Fibroblast of skin of right quadriceps (primary cell): ENCODE measurements around the gene WDR53.
"Not testable (repeated sequence)": the region's sequence is repeated elsewhere in the genome, so short reads cannot be mapped to it uniquely, and the experiment has no call there.

Experiments used
- DNase-seq: peaks from one replicate; pipeline ENCODE4 v3.0.0-alpha.2; 2013

The WDR53 gene

DNA sequence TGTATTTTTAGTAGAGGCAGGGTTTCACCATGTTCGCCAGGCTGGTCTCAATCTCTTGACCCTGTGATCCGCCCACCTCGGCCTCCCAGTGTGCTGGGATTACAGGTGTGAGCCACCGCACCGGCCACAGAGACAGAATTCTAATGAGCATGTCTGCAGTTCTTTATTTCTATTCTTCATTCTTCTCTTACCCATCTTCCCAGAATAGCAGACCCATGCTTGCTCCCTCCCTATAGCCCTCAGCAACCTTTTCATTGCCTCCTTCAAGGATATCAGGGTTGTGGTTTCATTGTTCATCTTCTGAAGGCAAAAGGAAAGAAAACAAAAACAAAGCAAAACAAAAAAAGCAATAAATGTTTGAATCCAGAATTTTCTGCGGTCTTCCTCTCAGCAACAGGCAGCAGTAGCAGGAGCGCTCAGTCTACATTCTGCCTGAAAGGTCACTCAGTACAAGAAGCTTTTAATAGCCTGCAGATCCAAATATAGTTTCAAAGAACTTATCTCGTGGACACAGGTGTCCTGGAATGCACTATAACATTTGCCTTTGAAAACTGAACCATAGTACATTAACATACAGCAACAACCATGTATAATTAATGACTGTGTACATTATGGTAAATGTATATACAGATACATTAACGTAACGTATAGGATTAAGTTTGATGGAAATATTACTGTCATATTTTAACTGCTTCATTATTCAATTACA is 53.3 kb downstream of the WDR53 start, which contains the start of gene SMCO1:
TSS of gene SMCO1 (minus strand) at position 434 of the 709 bp plus-strand sequence. CDS start at position 297, 137 bp downstream.
- no peak for DNase-seq

DNA sequence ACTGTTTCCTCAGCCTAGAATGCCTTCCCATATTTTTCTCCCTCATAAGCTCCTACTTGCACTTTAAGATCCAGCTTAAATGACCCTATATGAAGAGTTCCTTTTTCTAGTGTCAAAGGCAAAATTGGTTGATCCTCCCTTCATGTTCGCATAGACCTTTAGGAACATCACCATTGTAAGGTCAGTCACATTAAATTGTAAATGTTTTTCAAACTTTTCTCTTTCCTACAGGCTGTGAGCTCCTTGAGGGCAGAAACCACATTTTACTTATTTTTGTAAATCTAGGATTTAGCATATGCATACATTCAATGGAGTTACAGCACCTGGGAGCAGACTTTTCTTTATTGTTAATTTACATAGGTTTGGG is 54.0 kb downstream of the WDR53 start:
- no peak for DNase-seq

DNA sequence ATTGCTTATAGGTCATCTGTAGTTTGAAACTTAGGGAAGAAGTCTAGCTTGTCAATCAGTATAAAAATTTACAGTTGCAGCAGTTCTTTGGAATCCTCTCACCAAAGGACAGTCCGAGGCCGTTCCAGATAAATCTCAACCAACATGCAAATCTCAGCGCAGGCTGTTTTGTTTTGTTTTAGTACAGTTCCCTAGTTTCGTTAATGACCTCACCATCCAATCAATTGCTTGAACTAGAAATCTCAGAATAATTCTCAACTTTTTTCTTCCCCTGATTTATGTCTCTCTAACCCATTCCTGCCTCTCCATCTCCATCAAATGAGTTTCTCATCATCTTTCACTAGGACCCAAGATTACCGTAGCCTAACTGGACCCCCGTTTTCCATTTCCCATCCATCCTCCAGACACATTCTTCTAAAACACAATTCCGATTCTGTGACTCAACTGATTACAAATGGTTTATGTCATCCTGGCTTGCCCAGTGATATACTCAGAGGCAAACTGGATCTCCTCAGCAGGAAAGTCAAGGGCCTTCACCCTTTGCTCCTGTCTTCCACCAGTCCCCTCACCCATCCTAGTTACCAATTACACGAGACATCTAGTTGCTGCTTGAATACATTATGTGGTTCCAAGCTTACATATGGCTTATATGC is 54.5 kb downstream of the WDR53 start:
- DNase-seq, result no peak

DNA sequence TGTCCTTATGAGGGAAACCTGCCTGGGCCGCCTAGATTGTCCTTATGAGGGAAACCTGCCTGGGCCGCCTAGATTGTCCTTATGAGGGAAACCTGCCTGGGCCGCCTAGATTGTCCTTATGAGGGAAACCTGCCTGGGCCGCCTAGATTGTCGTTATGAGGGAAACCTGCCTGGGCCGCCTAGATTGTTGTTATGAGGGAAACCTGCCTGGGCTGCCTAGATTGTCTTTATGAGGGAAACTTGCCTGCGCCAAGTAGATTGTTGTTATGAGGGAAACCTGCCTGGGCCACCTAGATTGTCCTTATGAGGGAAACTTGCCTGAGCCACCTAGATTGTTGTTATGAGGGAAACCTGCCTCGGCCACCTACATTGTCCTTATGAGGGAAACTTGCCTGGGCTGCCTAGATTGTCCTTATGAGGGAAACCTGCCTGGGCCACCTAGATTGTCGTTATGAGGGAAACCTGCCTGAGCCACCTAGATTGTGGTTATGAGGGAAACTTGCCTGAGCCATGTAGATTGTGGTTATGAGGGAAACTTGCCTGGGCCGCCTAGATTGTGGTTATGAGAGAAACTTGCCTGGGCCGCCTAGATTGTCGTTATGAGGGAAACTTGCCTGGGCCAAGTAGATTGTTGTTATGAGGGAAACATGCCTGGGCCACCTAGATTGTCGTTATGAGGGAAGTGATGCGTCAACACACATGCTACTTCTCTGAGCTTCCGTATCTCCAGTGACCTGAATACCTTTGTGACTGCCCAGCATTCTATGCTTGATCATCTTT is 56.5 kb downstream of the WDR53 start:
- DNase-seq, result not testable (repeated sequence)

DNA sequence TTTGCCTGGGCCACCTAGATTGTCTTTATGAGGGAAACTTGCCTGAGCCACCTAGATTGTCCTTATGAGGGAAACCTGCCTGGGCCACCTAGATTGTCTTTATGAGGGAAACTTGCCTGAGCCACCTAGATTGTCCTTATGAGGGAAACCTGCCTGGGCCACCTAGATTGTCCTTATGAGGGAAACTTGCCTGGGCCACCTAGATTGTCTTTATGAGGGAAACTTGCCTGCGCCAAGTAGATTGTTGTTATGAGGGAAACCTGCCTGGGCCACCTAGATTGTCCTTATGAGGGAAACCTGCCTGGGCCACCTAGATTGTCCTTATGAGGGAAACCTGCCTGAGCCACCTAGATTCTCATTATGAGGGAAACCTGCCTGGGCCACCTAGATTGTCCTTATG is 57.2 kb downstream of the WDR53 start:
- not testable (repeated sequence) for DNase-seq

DNA sequence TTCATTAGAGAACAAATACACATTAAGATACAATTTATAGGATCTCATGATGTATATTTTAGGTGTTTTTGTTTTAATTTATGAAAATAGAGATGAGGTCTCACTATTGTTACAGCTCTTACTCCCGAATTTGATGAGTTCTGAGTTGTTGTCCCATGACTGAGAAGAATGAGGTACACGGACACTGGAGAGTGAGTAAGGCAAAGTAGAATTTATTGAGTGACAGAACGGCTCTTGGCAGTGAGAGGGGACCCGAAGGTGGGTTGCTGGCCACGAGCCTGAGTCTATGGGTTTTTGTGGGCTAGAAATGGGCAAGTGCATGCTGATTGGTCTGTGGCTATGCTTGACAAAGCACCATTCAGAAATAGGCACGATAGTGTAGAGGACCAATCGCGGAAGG is 61.7 kb downstream of the WDR53 start:
- DNase-seq, result no peak

DNA sequence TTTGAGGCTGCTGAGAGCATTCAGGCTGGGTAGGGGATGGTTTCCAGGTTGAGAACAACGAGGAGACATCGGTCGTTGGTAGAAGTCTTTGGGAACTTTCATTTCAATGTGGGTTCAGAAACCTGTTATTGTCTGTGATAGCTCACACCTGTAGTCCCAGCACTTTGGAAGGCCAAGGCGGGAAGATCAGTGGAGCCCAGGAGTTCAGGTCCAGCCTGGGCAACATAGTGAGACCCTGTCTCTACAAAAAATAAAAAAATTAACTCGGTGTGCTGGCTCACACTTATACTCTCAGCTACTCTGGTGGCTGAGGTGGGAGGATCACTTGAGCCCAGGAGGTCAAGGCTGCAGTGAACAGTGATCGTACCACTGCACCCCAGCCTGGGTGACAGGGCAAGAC is 63.8 kb downstream of the WDR53 start:
- DNase-seq, result no peak
